ENCODE results near the gene RNF149.

GRCh38 chr2:101231240-101231639 lies 77.3 kb downstream of the RNF149 start:
- TF ChIP-seq CTCF (IDR thresholded peaks at IDR 0.05; ENCODE audit: extremely low read depth in 1 of 2, insufficient read depth in 1 of 2, low read depth in 1 of 2, low read length in 2 of 2) (no peak), EZH2 (IDR thresholded peaks at IDR 0.05; ENCODE audit: borderline replicate concordance, low read depth, low read length, severe bottlenecking) (no peak), POLR2AphosphoS5 (IDR thresholded peaks at IDR 0.05; ENCODE audit: insufficient read depth, low read depth, low read length) (no peak), POLR2A (IDR thresholded peaks at IDR 0.05; ENCODE audit: low read depth, low read length) (no peak), MAX (IDR thresholded peaks at IDR 0.05; ENCODE audit: insufficient read depth, insufficient read length) (no peak)

All from endothelial cell of umbilical vein (primary cell).